Gastroesophageal sphincter (tissue), 4 donors: ENCODE results near the gene CAPN8. TPM values are rescaled to one million over a fixed set of nuclear protein-coding genes. Genes with fewer than 3 reads are reported as not detected.

Experiments
- ATAC-seq: fragments of 150-250 bp; one replicate; pipeline ENCODE4 v1.9.1; 2016; ENCODE audit warnings: mild to moderate bottlenecking, moderate library complexity
- H3K27ac ChIP-seq, 4 donors: fragments of 200-600 bp; sonication (generic) in 3 of 4; 1 replicate in 3 of 4; 2 replicates in 1 of 4; pipeline ENCODE4 v1.5.1; 2016 to 2019
- H3K27me3 ChIP-seq: fragments of 200-600 bp; sonication (generic); one replicate; pipeline ENCODE4 v1.5.1; 2019
- H3K36me3 ChIP-seq, 2 donors: fragments of 200-600 bp; sonication (generic); one replicate each; pipeline ENCODE4 v1.5.1; 2019; ENCODE audit warnings: control low read depth in 1 of 2
- H3K4me1 ChIP-seq, 3 donors: fragments of 200-600 bp; sonication (generic); 1 replicate in 2 of 3; 2 replicates in 1 of 3; pipeline ENCODE4 v1.5.1; 2016 to 2019; ENCODE audit warnings: control low read depth in 2 of 3
- H3K4me3 ChIP-seq, 2 donors: fragments of 200-600 bp; sonication (generic); one replicate each; pipeline ENCODE4 v1.5.1; 2019; ENCODE audit warnings: mild to moderate bottlenecking in 1 of 2, moderate library complexity in 1 of 2
- H3K9me3 ChIP-seq, 3 donors: fragments of 200-600 bp; sonication (generic); one replicate each; pipeline ENCODE4 v1.5.1; 2017 to 2019; ENCODE audit warnings: control low read depth in 2 of 3
- EP300 ChIP-seq: sonication (generic); formaldehyde crosslinking; IDR thresholded peaks from one replicate; pipeline ENCODE4 v1.6.1; 2017; ENCODE audit warnings: antibody characterized with exemption, mild to moderate bottlenecking
- POLR2A ChIP-seq, 2 donors: fragments of 450-650 bp; IDR thresholded peaks; one replicate each; pipeline ENCODE4 v1.6.1; 2017; ENCODE audit warnings: antibody characterized with exemption in 2 of 2, mild to moderate bottlenecking in 2 of 2, moderate library complexity in 1 of 2
- POLR2AphosphoS5 ChIP-seq: sonication (generic); formaldehyde crosslinking; IDR thresholded peaks from one replicate; pipeline ENCODE4 v1.6.1; 2017; ENCODE audit warnings: antibody characterized with exemption
- WGBS, 2 donors: methylation state at CpG; one replicate each; pipeline ENCODE4 v1.1.5; 2018; ENCODE audit warnings: low coverage in 1 of 2; 5-methylcytosine and 5-hydroxymethylcytosine counted together
- total RNA-seq, 4 donors: library from RNA; depleted of rRNA; stranded (reverse); fragments of >200 nt; gene quantifications; one replicate each; pipeline ENCODE4 v1.1.0, GENCODE V29; 2016
- TF ChIP-seq, protein P1 (sequence below), 4 experiments: fragments of 200-600 bp in 2 of 4; fragments of 450-650 bp in 2 of 4; sonication (generic) in 1 of 4; IDR thresholded peaks; one replicate each; pipeline ENCODE4 v1.5.1; 2017 to 2019; ENCODE audit warnings: antibody characterized with exemption in 4 of 4, mild to moderate bottlenecking in 2 of 4, moderate library complexity in 2 of 4

CAPN8 gene
- total RNA-seq, 4 donors from 2014 or later = 0.45 TPM; not detected in 3

DNA sequence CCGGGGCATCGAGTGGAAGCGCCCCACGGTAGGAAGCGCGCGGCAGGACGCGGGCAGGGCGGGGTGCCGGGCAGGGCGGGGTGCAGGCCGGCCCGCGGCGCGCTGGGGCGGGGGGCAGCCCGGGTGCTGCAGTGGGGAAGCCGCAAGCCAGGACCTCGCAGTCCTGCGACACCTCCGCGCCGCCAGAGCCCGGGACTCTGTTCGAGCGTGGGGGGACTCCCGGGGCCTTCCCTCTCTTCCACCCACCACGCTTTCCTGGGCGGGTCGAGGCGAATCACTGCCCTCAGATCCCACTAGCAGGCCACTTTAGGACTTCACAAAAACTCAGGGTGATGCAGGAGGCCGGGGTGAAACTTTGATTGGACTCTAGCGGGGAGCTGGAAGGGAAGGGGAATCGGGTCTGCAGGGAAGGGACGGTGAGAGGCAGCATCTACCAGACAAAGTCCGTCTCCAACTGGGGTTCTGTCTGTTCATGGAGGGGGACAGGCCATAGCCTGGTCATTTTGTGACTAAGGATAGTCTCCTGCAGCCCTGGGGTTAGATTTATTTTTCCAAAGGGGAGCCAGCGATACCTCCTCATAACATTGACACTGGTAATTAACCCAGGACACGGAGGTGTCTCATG lies 47.5 kb upstream of the CAPN8 start:
- Histone ChIP-seq H3K27ac (peak overlapping the region; percentile 63 to 98 (median 96)), H3K4me3 (peak overlapping the region; percentile 51 to 94), H3K36me3 (peaks cover 0 to 11% of the 10 kb centered on the region in 2 donors), H3K9me3 (no peaks in the 10 kb centered on the region), H3K4me1 (peaks cover 10 to 74% (median 45%) of the 10 kb centered on the region in 3 donors), H3K27me3 (no peaks in the 10 kb centered on the region)
- TF ChIP-seq, protein P1, sequence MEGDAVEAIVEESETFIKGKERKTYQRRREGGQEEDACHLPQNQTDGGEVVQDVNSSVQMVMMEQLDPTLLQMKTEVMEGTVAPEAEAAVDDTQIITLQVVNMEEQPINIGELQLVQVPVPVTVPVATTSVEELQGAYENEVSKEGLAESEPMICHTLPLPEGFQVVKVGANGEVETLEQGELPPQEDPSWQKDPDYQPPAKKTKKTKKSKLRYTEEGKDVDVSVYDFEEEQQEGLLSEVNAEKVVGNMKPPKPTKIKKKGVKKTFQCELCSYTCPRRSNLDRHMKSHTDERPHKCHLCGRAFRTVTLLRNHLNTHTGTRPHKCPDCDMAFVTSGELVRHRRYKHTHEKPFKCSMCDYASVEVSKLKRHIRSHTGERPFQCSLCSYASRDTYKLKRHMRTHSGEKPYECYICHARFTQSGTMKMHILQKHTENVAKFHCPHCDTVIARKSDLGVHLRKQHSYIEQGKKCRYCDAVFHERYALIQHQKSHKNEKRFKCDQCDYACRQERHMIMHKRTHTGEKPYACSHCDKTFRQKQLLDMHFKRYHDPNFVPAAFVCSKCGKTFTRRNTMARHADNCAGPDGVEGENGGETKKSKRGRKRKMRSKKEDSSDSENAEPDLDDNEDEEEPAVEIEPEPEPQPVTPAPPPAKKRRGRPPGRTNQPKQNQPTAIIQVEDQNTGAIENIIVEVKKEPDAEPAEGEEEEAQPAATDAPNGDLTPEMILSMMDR (IDR thresholded peaks at IDR 0.05) = no peak
- TF ChIP-seq POLR2AphosphoS5 = no peak
- no peak for TF ChIP-seq POLR2A (IDR thresholded peaks at IDR 0.05)
- no peak for TF ChIP-seq EP300
- 0% methylated on average over 5 to 15 of the region's 40 CpGs for WGBS, 2 donors
- peak; percentile 53 for ATAC-seq

- H3K4me3 ChIP-seq = peak within 1 kb of the TSS; percentile 51 to 94
- H3K27me3 ChIP-seq = no peaks in the 10 kb centered on the region
- H3K4me1 ChIP-seq = peaks cover 10 to 74% (median 46%) of the 10 kb centered on the region in 3 donors
- H3K36me3 ChIP-seq = peaks cover 0 to 5% of the 10 kb centered on the region in 2 donors
- WGBS, 2 donors = no CpG with 5 or more reads among the region's 74 CpGs
- no peaks in the 10 kb centered on the region for H3K9me3 ChIP-seq
- H3K27ac ChIP-seq = peak within 1 kb of the TSS; percentile 63 to 98 (median 96)
- ATAC-seq = peak; percentile 97
- peak; percentile 76 for TF ChIP-seq POLR2AphosphoS5
- no peak for TF ChIP-seq EP300
- peak; percentile 93 to 95 for TF ChIP-seq POLR2A (IDR thresholded peaks at IDR 0.05)
- TF ChIP-seq, protein P1 (IDR thresholded peaks at IDR 0.05) = peak; percentile 74 to 97 (median 91)
Measured at GRCh38 chr1:223712194-223712849, 46.8 kb upstream of the CAPN8 start, which contains the start of gene CAPN2. Gene CAPN2, plus strand, starts transcription at chr1:223712539. Its CDS starts 102 bp downstream, at chr1:223712641.

DNA sequence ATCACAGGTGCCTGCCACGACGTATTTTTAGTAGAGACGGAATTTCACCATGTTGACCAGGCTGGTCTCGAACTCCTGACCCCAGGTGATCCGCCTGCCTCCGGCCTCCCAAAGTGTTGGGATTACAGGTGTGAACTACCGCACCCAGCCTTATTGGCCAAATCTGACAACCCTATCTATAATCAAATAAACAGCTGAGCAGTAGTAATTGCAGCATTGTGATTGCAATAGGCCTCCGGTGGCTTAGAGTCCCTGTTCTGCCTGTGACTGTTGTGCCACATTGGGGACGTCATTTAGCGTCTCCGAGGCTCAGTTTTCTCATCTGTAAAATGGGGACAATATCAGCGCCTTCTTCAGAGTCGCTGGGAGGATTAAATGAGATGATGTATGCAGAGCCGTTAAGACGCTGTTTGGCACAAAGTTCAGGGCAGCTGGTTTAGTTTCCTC lies 46.3 kb upstream of the CAPN8 start:
- no peak for ATAC-seq
- Histone ChIP-seq H3K4me3 (peak overlapping the region; percentile 51 to 94), H3K36me3 (no peaks in the 10 kb centered on the region), H3K27ac (peak overlapping the region; percentile 50 to 98 (median 96)), H3K9me3 (no peaks in the 10 kb centered on the region), H3K4me1 (peaks cover 10 to 74% (median 47%) of the 10 kb centered on the region in 3 donors), H3K27me3 (no peaks in the 10 kb centered on the region)
- TF ChIP-seq EP300 = no peak
- no peak for TF ChIP-seq POLR2AphosphoS5
- TF ChIP-seq POLR2A (IDR thresholded peaks at IDR 0.05) = no peak
- TF ChIP-seq, protein P1 (IDR thresholded peaks at IDR 0.05) = no peak
- WGBS, 2 donors = 63% methylated on average over 14 of the region's 15 CpGs; no CpG with 5 or more reads in 1 of the 2 donors

DNA sequence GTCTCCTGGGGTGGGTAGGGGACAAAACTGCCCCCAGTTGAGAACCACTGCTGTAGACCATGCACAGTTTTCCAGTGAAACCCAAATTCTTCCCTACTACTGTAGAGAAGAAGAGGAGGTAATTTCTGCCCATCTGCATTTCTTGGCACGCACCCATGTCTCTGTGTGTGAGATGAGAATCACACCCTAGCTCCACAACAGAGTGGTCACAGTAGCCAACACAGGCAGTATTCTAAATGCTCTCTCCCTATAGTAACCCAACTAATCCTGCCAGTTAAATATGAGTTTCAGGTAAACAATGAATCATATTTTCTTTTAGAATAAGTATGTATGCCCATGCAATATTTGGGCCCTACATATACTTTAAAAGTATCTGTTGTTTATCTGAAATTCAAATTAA lies 45.7 kb upstream of the CAPN8 start:
- H3K36me3 ChIP-seq = no peaks in the 10 kb centered on the region
- TF ChIP-seq, protein P1 (IDR thresholded peaks at IDR 0.05) = no peak
- TF ChIP-seq POLR2A (IDR thresholded peaks at IDR 0.05) (no peak), POLR2AphosphoS5 (no peak), EP300 (no peak)
- H3K4me3 ChIP-seq = no peak overlapping the region
- no peaks in the 10 kb centered on the region for H3K27me3 ChIP-seq
- H3K27ac ChIP-seq = peak overlapping the region in 3 of 4 donors; percentile 18 to 98 (median 98)
- H3K4me1 ChIP-seq = peaks cover 9 to 74% (median 47%) of the 10 kb centered on the region in 3 donors
- WGBS, 2 donors = 33 to 80% methylated on average over 1 of the region's 1 CpG
- ATAC-seq = no peak
- H3K9me3 ChIP-seq = no peaks in the 10 kb centered on the region
